Adrenal gland (tissue), 12 donors: Measurements from ENCODE around the gene OR4D2. TPM values are rescaled to one million over a fixed set of nuclear protein-coding genes. Genes with fewer than 3 reads are reported as not detected.

Experiments used
- DNase-seq, 7 donors: peaks; one replicate each; pipeline ENCODE4 v3.0.0-alpha.2; 2019 to 2020
- H3K27ac ChIP-seq, 5 donors: fragments of 200-600 bp; sonication (generic) in 4 of 5; 1 replicate in 3 of 5; 2 replicates in 2 of 5; pipeline versions ENCODE4 v1.5.1 to v1.8.0; 2016 to 2020; ENCODE audit warnings: mild to moderate bottlenecking in 1 of 5
- H3K27me3 ChIP-seq: fragments of 200-600 bp; 2 replicates; pipeline ENCODE4 v1.8.0; 2021
- H3K36me3 ChIP-seq, 2 donors: fragments of 200-600 bp; replicated peaks in 1 of 2; 1 replicate in 1 of 2; 2 replicates in 1 of 2; pipeline versions ENCODE4 v1.5.1 to v1.8.0; 2018 to 2022
- H3K4me1 ChIP-seq, 2 donors: fragments of 200-600 bp; replicated peaks in 1 of 2; 1 replicate in 1 of 2; 2 replicates in 1 of 2; pipeline versions ENCODE4 v1.5.1 to v1.8.0; 2018 to 2021
- H3K4me3 ChIP-seq, 4 donors: fragments of 200-600 bp; sonication (generic) in 3 of 4; one replicate each; pipeline ENCODE4 v1.5.1; 2016 to 2018
- H3K9me3 ChIP-seq, 3 donors: fragments of 200-600 bp; sonication (generic) in 1 of 3; replicated peaks in 1 of 3; 1 replicate in 2 of 3; 2 replicates in 1 of 3; pipeline versions ENCODE4 v1.5.1 to v1.8.0; 2016 to 2021
- POLR2A ChIP-seq, 2 donors: fragments of 450-650 bp; IDR thresholded peaks; one replicate each; pipeline ENCODE4 v1.6.1; 2017; ENCODE audit warnings: antibody characterized with exemption in 2 of 2, mild to moderate bottlenecking in 2 of 2, moderate library complexity in 1 of 2
- WGBS, 4 donors: extraction: QIAGEN DNeasy Blood & Tissue Kit in 2 of 4; methylation state at CpG; one replicate each; pipeline versions ENCODE4 v1.1.5 to v1.1.7; 2013 to 2017; 5-methylcytosine and 5-hydroxymethylcytosine counted together
- intact Hi-C, 2 donors: fragments of 100-400 bp; cut with DNase I; formaldehyde crosslinking; loops; one replicate each; pipeline versions ENCODE4 v1.14.1 to v1.15.0; 2022 to 2023
- polyA plus RNA-seq, 3 donors: library from polyadenylated mRNA; stranded (reverse); fragments of 200-250 nt in 2 of 3; fragments of 350-450 nt in 1 of 3; fragmentation: Illumina TruSeq in 1 of 3; extraction: RNeasy Lipid Tissue Mini Kit (QIAGEN cat#74804) in 1 of 3; gene quantifications; one replicate each; pipeline ENCODE4 v1.2.3, GENCODE V29; 2013 to 2014
- total RNA-seq, 9 donors: library from RNA; depleted of rRNA in 4 of 9; stranded (reverse); fragments of >200 nt in 4 of 9; fragments of 120-200 nt in 1 of 9; fragmentation: NEBNext Ultra II Directional in 1 of 9; extraction: Animal tissue kit (Norgen Biotek cat#: 25700) in 1 of 9; gene quantifications; one replicate each; pipeline versions ENCODE4 v1.1.0 to v1.2.4, GENCODE V29; 2013 to 2023
- TF ChIP-seq, protein P1 (sequence below), 6 experiments: fragments of 450-650 bp in 4 of 6; fragments of 200-600 bp in 2 of 6; sonication (generic) in 1 of 6; IDR thresholded peaks; 1 replicate in 5 of 6; 2 replicates in 1 of 6; pipeline versions ENCODE4 v1.5.1 to v1.8.0; 2016 to 2021; ENCODE audit warnings: antibody characterized with exemption in 6 of 6, mild to moderate bottlenecking in 2 of 6, moderate library complexity in 1 of 6
- donor health status: healthy with polysubstance abuse.
- donor health status: Bipolar disorder and iron deficiency.
- donor health status: DM: yes; HTN: yes; CAD: no.
- donor health status: DM: no; HTN: no; CAD: no.
- donor health status: DM: no; HTN: no; CAD: no.
- donor health status: DM: yes; HTN: yes; CAD: no.

Gene OR4D2
- total and polyA plus RNA-seq, 12 donors: not detected

DNA sequence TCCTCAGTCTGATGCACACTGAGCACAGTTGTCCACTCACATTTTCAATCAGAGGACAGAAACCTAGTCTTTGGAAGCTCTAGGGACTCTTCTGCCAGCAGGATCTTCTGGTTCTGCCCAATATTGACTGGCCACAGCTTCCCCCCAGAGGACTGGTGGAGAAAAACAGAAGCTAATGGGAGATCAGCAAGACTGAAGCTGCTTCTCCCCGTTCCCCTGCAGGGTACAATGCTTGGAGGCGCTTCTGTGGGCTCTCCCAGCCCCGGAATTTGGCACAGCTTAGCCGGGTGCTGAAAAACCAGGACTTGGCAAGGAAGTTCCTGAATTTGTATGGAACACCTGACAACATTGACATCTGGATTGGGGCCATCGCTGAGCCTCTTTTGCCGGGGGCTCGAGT lies 36.1 kb downstream of the OR4D2 start:
- Histone ChIP-seq H3K4me1 (no peaks in the 10 kb centered on the region), H3K9me3 (no peaks in the 10 kb centered on the region), H3K36me3 (peaks cover 0 to 20% of the 10 kb centered on the region in 2 donors), H3K27me3 (peaks cover under 1% of the 10 kb centered on the region), H3K4me3 (no peak overlapping the region), H3K27ac (no peak overlapping the region)
- DNase-seq: no peak
- 86 to 93% (median 88%) methylated on average over 3 to 7 of the region's 7 CpGs for WGBS, 4 donors
- no peak for TF ChIP-seq POLR2A (IDR thresholded peaks at IDR 0.05)
- TF ChIP-seq, protein P1, sequence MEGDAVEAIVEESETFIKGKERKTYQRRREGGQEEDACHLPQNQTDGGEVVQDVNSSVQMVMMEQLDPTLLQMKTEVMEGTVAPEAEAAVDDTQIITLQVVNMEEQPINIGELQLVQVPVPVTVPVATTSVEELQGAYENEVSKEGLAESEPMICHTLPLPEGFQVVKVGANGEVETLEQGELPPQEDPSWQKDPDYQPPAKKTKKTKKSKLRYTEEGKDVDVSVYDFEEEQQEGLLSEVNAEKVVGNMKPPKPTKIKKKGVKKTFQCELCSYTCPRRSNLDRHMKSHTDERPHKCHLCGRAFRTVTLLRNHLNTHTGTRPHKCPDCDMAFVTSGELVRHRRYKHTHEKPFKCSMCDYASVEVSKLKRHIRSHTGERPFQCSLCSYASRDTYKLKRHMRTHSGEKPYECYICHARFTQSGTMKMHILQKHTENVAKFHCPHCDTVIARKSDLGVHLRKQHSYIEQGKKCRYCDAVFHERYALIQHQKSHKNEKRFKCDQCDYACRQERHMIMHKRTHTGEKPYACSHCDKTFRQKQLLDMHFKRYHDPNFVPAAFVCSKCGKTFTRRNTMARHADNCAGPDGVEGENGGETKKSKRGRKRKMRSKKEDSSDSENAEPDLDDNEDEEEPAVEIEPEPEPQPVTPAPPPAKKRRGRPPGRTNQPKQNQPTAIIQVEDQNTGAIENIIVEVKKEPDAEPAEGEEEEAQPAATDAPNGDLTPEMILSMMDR (IDR thresholded peaks at IDR 0.05): no peak
- intact Hi-C loops: no loop called here

DNA sequence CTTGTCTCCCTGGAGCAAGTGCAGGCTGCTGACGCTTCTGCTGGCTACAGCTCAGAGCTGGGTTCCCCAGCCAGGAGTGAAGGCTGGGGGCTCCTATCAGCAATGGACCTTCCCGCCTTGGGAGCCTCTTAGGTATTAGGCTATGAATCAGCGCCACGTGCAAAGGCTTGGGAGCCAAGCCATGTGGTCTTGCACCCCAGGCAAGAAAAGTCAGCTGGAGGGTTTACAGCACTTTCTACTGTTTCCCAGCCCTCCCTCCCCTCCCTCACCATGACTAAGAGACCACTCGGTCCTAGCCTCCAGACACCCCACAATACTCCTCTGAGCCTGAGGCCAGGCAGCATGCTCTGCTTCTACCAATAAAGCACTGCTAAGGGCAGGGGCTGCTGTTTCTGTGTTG lies 38.0 kb downstream of the OR4D2 start:
- H3K4me3 ChIP-seq: no peak overlapping the region
- TF ChIP-seq POLR2A (IDR thresholded peaks at IDR 0.05): no peak
- TF ChIP-seq, protein P1 (IDR thresholded peaks at IDR 0.05): no peak
- no peaks in the 10 kb centered on the region for H3K27me3 ChIP-seq
- WGBS, 4 donors: 85 to 98% (median 92%) methylated on average over 2 to 5 of the region's 5 CpGs
- no peaks in the 10 kb centered on the region for H3K4me1 ChIP-seq
- peaks cover 0 to 26% of the 10 kb centered on the region in 2 donors for H3K36me3 ChIP-seq
- intact Hi-C loops: no loop called here
- H3K9me3 ChIP-seq: no peaks in the 10 kb centered on the region
- no peak for DNase-seq
- H3K27ac ChIP-seq: no peak overlapping the region

DNA sequence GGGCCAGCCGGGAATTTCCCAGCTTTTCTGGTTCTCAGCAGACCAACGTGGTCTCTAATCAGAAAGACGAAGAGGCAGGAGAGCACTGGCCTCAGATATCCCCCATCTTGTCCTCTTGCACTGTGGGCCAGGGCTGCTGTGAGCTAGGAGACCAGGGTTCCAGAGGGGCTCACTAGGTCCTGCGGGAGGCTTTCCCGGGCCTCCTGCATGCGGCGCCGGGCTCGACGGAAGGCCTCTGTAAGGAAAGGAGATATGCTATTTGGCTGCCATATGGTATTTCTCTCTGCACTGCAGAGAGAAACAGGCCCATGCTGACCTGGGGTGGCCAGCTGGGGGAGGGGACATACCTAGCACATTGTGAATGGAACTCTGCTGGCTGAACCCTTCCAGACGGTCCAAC lies 39.2 kb downstream of the OR4D2 start:
- Histone ChIP-seq H3K27me3 (no peaks in the 10 kb centered on the region), H3K9me3 (no peaks in the 10 kb centered on the region), H3K27ac (no peak overlapping the region), H3K4me3 (no peak overlapping the region), H3K4me1 (no peaks in the 10 kb centered on the region), H3K36me3 (peaks cover 0 to 36% of the 10 kb centered on the region in 2 donors)
- intact Hi-C loops: no loop called here
- DNase-seq: no peak
- 81 to 94% (median 90%) methylated on average over 5 to 11 of the region's 11 CpGs for WGBS, 4 donors
- TF ChIP-seq, protein P1 (IDR thresholded peaks at IDR 0.05): no peak
- no peak for TF ChIP-seq POLR2A (IDR thresholded peaks at IDR 0.05)

DNA sequence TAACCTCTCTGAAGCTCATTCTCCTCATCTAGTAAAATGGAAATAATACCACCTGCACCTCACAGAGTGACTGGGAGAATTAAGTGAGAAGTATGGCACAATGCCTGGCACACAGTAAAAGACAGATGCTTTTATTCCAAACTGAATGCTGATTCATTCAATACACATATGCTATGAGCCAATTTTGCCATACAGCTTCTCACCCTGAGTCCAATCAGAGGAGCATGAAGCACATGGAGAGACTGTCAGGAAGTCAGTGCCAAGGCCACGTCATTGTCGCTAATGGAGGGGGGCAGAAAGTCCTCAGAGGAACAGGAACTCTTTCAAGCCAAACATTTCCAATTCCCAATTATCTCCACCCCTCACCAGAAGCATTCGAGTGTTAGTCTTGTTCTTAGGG lies 40.7 kb downstream of the OR4D2 start:
- Histone ChIP-seq H3K4me1 (no peaks in the 10 kb centered on the region), H3K27me3 (no peaks in the 10 kb centered on the region), H3K9me3 (no peaks in the 10 kb centered on the region), H3K36me3 (peaks cover 0 to 50% of the 10 kb centered on the region in 2 donors), H3K4me3 (no peak overlapping the region), H3K27ac (no peak overlapping the region)
- no peak for DNase-seq
- 84 to 95% (median 85%) methylated on average over 3 of the region's 3 CpGs for WGBS, 4 donors
- TF ChIP-seq, protein P1 (IDR thresholded peaks at IDR 0.05): no peak
- TF ChIP-seq POLR2A (IDR thresholded peaks at IDR 0.05): no peak
- intact Hi-C loops: no loop called here
